HG03175 (cell line): ENCODE results near the gene RAB9A.
"Not testable (repeated sequence)": the region's sequence is repeated elsewhere in the genome, so short reads cannot be mapped to it uniquely, and the experiment has no call there.

Experiments
- ATAC-seq: cut with Tn5 transposase; IDR thresholded peaks from one replicate; pipeline ENCODE4 v1.9.1; 2021; ENCODE audit warnings: mild to moderate bottlenecking, moderate library complexity; ENCODE audit not compliant: unreplicated experiment

RAB9A gene, protein sequence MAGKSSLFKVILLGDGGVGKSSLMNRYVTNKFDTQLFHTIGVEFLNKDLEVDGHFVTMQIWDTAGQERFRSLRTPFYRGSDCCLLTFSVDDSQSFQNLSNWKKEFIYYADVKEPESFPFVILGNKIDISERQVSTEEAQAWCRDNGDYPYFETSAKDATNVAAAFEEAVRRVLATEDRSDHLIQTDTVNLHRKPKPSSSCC

DNA sequence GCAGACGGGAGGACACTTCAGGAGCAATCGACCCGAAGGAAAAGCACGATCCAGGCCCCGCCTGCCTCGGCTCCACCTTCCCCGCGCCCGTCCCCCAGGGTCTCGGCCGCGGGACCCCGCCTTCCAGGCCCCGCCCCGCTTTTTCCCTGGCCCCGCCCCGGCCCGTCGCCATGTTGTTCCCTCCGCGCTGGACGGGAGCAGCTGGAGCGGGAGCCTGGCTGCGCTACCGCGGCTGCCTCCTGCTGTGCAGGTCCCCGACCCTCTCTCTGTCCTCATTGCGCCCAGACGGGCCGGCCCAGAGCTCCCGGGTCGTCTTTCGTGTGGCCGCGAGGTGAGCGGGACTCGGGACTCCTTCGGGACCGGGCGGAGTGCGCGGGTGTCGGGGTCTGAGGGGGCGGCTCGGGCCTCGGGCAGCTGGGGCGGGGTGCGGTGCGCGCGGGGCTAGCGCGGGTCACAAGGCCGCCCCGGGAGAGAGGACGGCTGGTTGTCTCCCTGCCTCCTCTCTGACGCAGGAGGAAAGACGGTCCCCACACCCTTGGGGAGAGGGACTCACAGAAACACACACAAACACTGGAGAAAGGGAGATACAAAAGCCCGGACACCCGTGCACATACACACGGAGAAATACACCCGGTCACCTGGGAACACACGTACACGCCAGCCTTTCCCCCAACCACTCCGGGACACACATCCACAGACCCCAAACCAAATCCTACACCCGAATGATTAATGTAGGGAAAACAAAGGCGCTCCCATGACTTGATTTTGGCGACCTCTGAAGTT lies at the start of gene RAB9A:
Gene RAB9A, plus strand, starts transcription at position 171 of the 783 bp plus-strand sequence. CDS start 19,619 bp downstream, outside the sequence.
- ATAC-seq, result peak; percentile 64

DNA sequence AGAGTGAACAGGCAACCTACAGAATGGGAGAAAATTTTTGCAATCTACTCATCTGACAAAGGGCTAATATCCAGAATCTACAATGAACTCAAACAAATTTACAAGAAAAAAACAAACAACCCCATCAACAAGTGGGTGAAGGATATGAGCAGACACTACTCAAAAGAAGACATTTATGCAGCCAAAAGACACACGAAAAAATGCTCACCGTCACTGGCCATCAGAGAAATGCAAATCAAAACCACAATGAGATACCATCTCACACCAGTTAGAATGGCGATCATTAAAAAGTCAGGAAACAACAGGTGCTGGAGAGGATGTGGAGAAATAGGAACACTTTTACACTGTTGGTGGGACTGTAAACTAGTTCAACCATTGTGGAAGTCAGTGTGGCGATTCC lies 47.2 kb upstream of the RAB9A start:
- ATAC-seq, result not testable (repeated sequence)

DNA sequence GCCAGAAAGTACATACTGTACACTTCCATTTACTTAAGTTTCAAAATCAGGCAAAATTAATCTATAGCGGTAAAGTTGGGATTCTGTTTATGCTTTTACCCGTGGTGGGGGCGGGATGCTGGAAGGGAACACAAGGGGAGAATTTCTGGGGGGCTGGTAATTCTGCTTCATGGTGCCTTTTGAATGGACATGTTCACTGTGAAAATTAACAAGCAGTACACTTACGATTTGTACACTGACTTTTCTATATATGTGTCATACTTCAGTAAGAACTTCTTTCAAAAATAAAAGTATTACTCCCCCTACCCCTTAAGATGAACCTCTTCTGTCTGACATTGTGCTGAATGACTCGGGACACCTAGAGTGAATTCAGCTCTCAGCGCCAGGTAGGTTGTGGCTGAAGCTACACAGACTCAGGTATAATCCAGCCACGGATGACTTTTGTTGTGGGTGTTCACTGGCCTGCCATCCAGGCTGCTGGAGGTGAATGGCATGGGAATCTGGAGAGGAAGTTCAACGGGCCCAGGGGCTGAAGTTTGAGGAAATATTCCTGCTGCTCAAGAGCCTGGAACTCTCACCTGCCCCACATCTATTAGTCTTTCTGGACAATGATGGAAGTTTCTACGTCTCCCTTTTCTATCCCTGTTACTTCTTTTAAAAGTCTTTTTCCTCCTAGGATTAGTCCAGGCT lies 43.3 kb upstream of the RAB9A start:
- ATAC-seq, result no peak

DNA sequence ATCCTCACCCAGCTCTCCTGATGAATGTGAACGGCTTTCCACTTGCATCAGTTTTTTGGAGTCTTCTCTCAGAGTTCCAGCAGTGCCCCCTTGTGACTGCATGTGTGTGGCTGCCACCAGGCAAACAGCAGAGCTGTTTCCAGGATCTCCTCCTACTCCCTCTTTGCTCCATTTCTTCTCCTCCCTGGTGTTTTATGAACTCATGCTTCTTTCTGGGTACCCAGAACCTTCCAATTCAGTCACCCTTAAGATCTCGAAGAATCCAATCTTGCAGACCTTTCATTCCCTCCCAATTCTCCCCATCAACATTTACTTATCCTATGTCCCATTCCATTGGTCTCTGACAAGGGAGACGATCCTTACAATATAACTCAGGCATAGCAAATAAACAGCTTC lies 42.8 kb upstream of the RAB9A start:
- no peak for ATAC-seq

DNA sequence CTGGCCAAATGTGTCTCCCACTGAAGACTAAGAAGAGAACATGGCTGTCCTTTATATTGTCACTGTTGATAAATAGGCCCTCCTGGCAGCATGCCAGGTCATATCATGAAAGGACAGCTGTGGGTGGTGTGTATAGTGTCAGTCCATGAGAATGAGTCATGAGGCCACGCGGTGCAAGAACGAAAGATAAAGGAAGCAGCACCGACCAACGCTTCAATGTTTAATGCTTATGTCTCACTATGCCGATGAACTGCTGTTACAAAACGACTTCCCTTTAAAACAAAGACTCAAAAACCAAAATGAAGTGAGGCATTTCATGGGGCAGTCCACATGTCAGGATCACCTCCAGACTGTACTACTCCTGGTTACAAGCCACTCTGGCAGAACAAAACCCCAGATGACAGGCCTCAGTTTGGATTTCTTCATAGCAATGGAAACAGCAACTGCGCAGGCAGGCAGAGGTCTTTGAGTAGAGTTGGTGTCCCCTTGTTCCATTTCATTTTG lies 41.2 kb upstream of the RAB9A start:
- ATAC-seq, result no peak

DNA sequence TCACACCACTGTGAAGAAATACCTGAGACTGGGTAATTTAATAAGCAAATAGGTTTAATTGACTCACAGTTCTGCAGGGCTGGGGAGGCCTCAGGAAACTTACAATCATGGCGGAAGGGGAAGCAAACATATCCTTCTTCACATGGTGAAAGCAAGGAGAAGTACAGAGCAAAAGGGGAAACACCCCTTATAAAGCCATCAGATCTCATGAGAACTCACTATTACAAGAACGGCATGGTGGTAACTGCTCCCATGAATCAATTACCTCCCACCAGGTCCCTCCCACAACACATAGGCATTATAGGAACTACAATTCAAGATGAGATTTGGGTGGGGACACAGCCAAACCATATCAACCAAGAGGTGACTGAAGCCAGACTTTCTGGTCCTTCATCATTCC lies 40.6 kb upstream of the RAB9A start:
- not testable (repeated sequence) for ATAC-seq

DNA sequence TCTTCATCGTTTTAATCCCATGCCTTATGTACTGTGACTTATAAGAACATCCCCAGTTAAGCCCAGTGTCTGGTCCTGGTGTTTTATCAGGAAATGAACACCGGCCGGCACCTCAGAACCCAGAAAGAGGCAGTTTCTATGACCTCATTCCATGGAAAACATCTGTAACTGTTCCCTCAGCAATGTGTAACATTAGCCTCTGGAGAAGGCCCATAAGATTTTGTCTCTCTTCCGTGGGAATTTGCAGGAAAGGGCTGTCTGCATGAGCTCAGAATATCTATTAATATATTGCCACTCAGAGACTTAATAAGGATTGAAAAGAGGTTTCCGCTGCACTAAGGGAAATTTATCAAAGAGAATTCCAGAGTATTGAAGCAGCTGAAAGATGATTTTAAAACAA lies 39.1 kb upstream of the RAB9A start:
- no peak for ATAC-seq

DNA sequence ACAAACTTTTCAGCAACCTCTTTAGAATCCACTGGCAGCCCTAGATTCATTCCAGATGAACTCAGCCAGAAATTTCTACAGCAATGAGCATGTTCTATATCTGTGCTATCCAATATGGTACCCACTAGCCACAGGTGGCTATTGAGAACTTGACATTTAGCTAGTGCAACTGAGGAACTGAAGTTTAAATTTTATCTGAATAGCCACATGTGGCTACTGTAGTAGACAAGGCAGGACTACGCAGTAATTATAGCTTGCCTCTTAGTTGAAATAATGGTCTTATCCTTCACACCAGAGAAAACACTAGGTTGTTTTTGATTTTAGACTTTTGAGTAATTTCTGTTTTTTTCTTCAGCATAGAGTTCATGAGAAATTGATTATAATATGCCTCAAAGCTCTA lies 38.6 kb upstream of the RAB9A start:
- no peak for ATAC-seq

DNA sequence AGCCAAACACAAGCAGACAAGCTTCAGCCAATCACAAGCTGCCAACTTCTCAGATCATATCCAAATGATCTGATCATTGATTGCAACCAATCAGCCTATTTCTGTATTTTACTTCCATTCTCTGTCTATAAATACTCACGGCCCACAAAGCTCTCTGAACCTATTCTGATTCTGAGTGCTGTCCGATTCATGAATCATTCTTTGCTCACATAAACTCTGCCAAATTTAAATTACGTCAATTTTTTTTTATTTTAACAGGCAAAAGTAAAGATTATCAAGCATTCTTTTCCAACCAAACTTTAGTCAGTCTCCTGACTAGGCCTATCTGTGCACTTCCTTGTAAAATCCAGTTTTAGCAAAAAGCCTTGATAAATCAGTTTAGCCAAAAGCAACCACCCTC lies 37.8 kb upstream of the RAB9A start:
- ATAC-seq, result no peak

DNA sequence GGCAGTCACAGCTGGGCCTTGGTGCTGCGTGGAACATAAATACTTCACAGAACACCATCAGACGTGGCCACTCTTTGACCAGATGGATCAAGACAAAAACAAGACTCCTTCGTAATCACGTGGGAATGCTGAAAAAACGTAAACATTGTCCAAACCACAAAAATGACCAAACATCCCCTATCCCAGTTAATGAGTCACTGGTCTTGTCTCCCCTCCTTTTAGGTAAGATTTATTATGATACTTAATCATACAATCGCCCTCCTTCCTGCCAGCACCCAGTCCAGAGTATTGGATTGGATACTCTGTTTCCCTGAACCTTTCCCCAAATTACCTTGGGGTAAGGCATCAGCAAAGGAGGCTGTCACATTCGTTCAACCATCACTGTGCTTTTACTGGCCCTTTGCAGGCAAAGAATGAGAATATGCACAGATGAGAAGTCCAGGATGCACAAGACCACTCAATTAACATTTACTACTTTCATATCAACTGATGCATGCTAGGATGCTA lies 36.6 kb upstream of the RAB9A start:
- ATAC-seq, result no peak

DNA sequence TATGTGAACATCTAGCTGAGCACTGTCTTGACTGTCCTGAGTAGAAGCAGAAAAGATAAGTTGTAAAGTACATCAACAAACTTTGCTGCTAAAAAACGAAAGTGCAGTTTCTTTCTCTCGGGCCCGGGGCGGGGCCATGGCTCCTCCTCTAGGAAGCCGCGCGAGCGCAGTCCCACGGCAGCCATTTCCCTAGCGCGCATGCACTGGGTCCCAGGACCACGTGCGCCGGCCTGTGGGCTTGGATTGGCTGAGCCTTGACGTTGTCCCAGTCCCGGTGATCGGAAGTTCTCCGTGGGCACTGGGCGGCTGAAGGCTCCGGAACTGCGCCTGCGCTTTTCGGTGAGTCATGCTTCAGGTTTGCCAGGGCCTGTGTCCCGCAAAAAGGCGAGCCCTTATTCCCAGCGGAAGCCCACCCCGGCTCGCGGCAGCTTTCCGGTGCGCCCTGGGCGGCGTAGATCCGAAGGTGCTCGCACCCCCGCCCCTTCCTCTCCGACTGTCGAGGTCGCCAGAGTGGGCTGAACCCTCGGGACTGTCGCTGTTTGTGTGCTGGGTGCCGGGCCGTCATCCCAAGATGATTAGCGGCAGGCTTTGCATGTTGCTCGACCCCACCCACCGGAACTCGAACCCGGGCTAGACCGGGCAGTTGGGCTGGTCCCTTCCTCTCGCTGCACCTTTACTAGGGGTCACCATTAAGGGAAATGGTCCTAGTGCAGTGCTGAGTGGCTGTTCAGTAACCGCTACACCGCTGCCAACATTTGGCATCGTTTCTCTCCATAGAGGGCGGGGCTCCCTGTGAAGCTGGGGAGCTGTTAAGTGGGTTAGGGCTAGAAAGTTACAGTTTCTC lies 35.9 kb upstream of the RAB9A start, which contains the start of gene TCEANC:
Gene TCEANC, plus strand, starts transcription at position 292 of the 844 bp plus-strand sequence. CDS start 9,368 bp downstream, outside the sequence.
- ATAC-seq, result peak; percentile 94

DNA sequence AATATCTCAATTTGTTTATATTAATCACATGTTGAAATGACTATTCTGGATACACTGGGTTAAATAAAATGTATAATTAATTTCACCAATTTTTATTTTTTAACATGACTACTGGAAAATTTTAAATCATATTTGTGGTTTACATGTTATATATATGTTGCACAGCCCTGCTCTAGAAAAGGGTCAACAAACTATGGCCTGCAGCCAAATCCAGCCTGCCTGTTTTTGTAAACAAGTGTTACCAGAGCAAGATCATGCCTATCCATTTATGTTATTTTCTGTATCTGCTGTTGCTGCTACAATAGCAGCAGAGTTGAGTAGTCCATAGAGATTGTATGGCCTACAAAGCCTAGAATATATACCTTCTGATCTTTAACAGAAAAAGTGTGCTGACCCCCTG lies 34.8 kb upstream of the RAB9A start:
- ATAC-seq, result no peak

DNA sequence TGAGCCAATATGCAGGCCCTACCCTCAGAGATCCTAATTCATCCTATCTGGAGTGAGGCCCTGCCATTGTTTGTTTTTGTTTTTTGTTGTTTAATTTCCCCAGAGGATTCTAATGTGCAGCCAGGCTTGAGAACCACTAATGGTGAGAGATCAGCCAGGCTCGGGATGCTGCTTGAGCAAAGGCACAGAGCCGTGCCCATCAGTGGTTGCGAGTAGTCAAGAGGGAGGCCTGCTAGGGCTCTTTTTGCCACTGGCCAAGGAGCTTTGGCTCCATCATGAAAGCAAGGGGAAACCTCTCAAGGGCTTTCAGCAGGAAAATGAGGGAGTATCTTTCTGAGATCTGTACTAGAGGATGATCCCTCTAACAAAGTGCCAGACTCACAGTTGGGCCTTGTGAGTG lies 33.3 kb upstream of the RAB9A start:
- ATAC-seq, result no peak

DNA sequence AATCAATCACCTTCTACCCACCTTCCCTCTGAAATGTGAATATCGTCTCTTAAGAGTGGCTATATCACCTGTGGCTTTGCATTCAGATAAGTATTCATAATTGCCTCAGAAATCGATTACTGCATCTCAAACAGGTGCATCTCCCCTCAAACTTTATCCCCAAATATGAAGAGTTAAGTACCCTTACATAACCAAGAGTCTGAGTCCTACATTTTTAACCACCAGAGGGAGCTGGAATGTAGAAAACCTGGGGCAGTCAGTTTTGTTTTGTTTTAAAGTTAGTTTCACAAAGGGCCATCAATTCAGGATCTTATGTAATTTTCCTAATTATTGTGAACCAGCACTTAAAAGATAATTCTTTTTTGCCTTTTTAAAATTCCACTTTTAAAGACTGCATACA lies 30.3 kb upstream of the RAB9A start:
- ATAC-seq, result no peak

DNA sequence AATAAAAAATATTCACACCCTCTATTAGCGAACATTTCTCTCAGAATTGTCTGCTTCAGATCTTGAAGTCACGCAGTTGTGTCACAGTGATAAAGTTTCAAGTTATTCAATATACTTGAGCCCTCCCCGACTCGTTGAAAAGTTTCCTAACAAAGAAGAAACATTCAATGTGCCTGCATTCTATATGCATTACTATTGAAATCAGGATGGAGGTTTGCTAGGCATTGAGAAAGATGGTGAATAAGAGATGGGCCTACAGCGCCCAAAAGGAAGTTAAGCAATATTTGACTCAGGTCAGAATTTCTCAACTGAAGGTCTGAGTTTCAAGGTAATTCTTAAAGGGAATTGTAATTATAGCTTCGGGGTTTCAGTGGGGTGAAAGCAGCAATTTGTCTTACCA lies 29.9 kb upstream of the RAB9A start:
- ATAC-seq, result no peak

DNA sequence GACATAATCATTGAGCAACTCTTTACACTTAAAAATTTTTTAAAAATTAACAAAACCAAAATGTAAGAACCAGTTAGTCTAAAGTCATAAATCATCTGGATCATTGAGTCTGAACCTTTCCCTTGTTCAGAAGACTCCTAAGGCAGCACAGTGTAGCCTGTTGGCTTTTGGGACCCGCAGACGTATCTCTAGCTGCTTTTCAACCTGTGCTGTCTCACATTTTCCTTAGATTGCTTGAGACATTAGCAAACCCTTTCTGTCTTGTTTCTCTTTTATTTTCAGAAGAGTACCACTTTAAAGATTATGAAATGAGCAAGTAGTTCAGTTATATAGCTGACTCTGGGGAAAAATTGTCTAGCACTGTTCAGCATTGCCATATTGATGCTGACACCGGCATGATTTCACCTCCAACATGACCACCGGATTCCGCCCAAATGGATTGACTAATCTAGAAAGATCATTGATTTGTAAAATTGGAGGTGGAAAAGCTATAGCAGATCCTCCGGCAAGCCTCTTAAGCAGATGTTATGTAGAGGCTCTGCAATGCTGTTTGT lies 27.1 kb upstream of the RAB9A start:
- ATAC-seq, result peak; percentile 24

DNA sequence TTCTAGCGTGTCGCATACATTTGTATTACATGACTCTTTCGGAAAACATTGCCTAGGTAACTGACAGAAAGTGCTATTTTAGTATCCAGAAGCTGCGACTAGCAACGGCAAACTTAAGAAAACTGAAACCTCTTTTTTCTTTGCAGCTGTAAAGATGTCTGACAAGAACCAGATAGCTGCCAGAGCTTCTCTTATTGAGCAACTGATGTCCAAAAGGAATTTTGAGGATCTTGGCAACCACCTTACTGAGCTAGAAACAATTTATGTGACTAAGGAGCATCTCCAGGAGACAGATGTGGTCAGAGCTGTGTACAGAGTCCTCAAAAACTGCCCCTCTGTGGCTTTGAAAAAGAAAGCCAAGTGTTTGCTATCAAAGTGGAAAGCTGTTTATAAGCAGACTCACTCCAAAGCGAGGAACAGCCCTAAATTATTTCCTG lies 26.6 kb upstream of the RAB9A start:
- ATAC-seq, result peak; percentile 72

DNA sequence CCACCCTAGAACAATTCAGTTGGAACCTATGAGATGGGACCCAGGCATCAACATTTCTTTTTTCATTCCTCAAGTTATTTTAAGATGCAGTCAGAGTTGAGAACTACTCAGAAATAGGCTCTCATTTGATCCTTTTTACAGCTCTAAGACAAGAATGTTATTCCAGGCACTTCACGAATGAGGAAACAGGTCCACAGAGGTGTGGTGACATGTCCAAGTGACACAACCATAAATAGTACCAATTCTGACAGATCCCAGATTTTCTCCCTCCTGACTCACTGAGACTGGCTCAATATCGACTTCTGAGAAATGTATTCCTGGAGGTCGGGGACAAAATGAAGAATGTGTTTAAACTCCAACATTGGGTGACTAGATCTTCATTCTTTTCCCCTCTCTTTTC lies 24.9 kb upstream of the RAB9A start:
- ATAC-seq, result no peak

DNA sequence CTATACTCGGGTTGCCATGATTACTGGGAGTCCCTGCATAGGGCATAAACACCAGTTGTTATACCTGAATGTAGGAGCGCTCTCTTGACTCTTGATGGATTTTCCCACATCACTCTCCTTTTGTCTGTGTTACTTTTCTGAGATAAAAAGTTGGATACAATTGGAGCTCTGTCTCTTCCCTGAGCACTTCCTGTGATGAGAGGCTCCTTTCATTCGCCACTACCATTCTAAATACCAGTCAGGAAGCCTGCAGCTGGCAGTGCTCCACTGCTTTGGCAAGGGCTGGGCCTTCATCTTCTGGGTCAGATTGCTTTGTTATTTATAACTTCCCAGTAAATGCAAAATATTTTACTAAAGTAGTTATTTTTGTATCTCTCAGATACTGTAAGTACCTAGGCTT lies 22.1 kb upstream of the RAB9A start:
- no peak for ATAC-seq

DNA sequence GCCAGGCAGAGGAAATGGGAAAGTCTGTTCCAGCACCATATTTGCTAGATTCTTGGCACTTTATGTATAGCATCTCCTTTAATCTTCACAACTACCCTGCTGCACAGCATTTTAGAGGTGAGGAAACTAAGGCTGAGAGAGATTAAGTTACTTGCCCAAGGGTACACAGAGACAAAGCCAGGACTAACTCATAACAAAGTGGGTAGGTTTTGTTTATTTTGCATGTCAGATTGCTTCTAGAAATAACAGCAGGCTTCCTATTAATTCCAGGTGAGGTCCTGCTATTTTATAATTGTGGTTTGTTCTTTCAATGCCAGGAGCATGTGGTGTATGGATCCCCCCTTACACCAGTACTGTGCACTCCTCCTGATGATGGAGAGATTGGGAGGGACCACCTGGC lies 21.0 kb upstream of the RAB9A start:
- no peak for ATAC-seq
